Motor neuron (in vitro differentiated cells): ENCODE measurements around the gene ORAI2. TPM values are rescaled to one million over a fixed set of nuclear protein-coding genes. Genes with fewer than 3 reads are reported as not detected.
A peak's percentile ranks its signal among the peaks of the same experiment; 100 is the strongest.
"Not testable (repeated sequence)": the region's sequence is repeated elsewhere in the genome, so short reads cannot be mapped to it uniquely, and the experiment has no call there.

ENCODE experiments used
- ATAC-seq, 8 experiments: fragments of 200-7000 bp; cut with Tn5 transposase; replicated peaks in 6 of 8; 2 replicates each; pipeline ENCODE4 v1.8.0; 2021; ENCODE audit warnings: mild to moderate bottlenecking in 8 of 8, moderate library complexity in 8 of 8
- H3K27ac ChIP-seq, 2 donors: fragments of 250-450 bp; sonication (Bioruptor Pico); 2 replicates each; pipeline ENCODE4 v1.9.0; 2021; ENCODE audit warnings: antibody characterized with exemption in 2 of 2, mild to moderate bottlenecking in 2 of 2, moderate library complexity in 1 of 2
- H3K4me1 ChIP-seq, 2 donors: fragments of 250-450 bp; sonication (Bioruptor Pico); replicated peaks in 1 of 2; 2 replicates each; pipeline ENCODE4 v1.6.1; 2021; ENCODE audit warnings: antibody characterized with exemption in 2 of 2, mild to moderate bottlenecking in 2 of 2, moderate library complexity in 1 of 2
- H3K4me3 ChIP-seq, 5 donors: fragments of 250-450 bp; sonication (Bioruptor Pico); 2 replicates each; pipeline ENCODE4 v1.9.0; 2021; ENCODE audit warnings: antibody characterized with exemption in 5 of 5, mild to moderate bottlenecking in 5 of 5, moderate library complexity in 4 of 5
- WGBS, 10 experiments: fragments of 450-650 bp; shearing (Covaris generic); methylation state at CpG; one replicate each; pipeline ENCODE4 v1.0.0; 2022; 5-methylcytosine and 5-hydroxymethylcytosine counted together
- in situ Hi-C, 9 experiments: fragments of 400-800 bp; cut with MboI; loops; one replicate each; pipeline ENCODE4 v1.15.0; 2021; ENCODE audit warnings: low sequenced_read_pairs in 9 of 9, low pct_unique_long_range_greater_than_20kb in 2 of 9; ENCODE audit not compliant: unreplicated experiment in 9 of 9
- total RNA-seq, 8 experiments: library from RNA; unstranded; fragments of 300-600 nt; gene quantifications; 2 replicates each; pipeline versions ENCODE4 v1.2.3 to v1.2.4, GENCODE V29; 2022

The ORAI2 gene
- total RNA-seq, 8 experiments from 2014 or later: 5.4 to 45.0 (median 21.4) TPM

- H3K4me3 ChIP-seq, H3K4me1 ChIP-seq, H3K27ac ChIP-seq, in situ Hi-C loops: not testable (repeated sequence)
- ATAC-seq: peak in 1 of 8 experiments; percentile 1
- no CpG with 5 or more reads among the region's 11 CpGs for WGBS, 10 experiments
Observed at GRCh38 chr7:102479982-102480637, 46.7 kb downstream of the ORAI2 start.

GRCh38 chr7:102481962-102482361 is 48.6 kb downstream of the ORAI2 start:
- ATAC-seq, H3K4me3 ChIP-seq, H3K27ac ChIP-seq, in situ Hi-C loops, H3K4me1 ChIP-seq: not testable (repeated sequence)
- WGBS, 10 experiments: no CpG with 5 or more reads among the region's 10 CpGs

GRCh38 chr7:102484317-102484716 is 50.9 kb downstream of the ORAI2 start:
- in situ Hi-C loops, H3K4me1 ChIP-seq, H3K4me3 ChIP-seq, H3K27ac ChIP-seq: not testable (repeated sequence)
- no CpG with 5 or more reads among the region's 5 CpGs for WGBS, 10 experiments
- peak in 3 of 8 experiments; percentile 51 to 95 (median 88) for ATAC-seq

GRCh38 chr7:102490529-102491075 is 57.2 kb downstream of the ORAI2 start:
- WGBS, 10 experiments: no CpG with 5 or more reads among the region's 12 CpGs
- in situ Hi-C loops, H3K4me3 ChIP-seq, H3K4me1 ChIP-seq, H3K27ac ChIP-seq: not testable (repeated sequence)
- ATAC-seq: peak; percentile 2 to 91 (median 46)

- H3K27ac ChIP-seq, in situ Hi-C loops: not testable (repeated sequence)
- no CpG with 5 or more reads among the region's 33 CpGs for WGBS, 10 experiments
Observed at GRCh38 chr7:102493220-102493935, 60.0 kb downstream of the ORAI2 start.

DNA sequence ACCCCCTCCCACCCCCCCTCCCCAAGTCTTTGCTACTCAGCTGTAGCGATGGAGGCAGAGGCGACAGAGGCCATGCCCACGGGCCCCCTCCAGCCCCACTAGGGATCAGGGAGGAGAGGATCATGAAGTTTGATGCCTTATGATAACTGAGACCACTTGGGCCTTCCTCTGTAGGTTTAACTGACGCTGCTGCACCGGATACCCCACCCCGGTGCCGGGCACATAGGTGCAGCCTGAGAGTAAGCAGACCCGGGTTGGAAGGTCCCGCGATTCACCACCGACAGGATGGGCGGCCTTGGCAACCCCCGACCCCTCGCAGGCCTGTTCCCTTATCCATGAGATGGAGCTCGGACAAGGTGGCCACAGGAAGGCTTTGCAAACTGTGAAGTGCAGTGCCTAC is 60.7 kb downstream of the ORAI2 start:
- no CpG with 5 or more reads among the region's 15 CpGs for WGBS, 10 experiments
- not testable (repeated sequence) for H3K4me3 ChIP-seq

More at GRCh38 chr7:102493220-102493935, 60.0 kb downstream of the ORAI2 start:
- H3K4me1 ChIP-seq, H3K4me3 ChIP-seq: not testable (repeated sequence)
- peak; percentile 80 to 90 (median 88) for ATAC-seq

GRCh38 chr7:102494473-102495149 is 61.2 kb downstream of the ORAI2 start:
- in situ Hi-C loops, H3K4me1 ChIP-seq, H3K27ac ChIP-seq, H3K4me3 ChIP-seq: not testable (repeated sequence)
- no CpG with 5 or more reads among the region's 67 CpGs for WGBS, 10 experiments
- ATAC-seq: peak; percentile 3 to 60 (median 51)

More for the DNA sequence above, 60.7 kb downstream of the ORAI2 start:
- H3K4me1 ChIP-seq, ATAC-seq, in situ Hi-C loops, H3K27ac ChIP-seq: not testable (repeated sequence)

- ATAC-seq, H3K27ac ChIP-seq, H3K4me3 ChIP-seq, in situ Hi-C loops, H3K4me1 ChIP-seq: not testable (repeated sequence)
- WGBS, 10 experiments: no CpG with 5 or more reads among the region's 10 CpGs
Observed at GRCh38 chr7:102496861-102497260, 63.5 kb downstream of the ORAI2 start.

DNA sequence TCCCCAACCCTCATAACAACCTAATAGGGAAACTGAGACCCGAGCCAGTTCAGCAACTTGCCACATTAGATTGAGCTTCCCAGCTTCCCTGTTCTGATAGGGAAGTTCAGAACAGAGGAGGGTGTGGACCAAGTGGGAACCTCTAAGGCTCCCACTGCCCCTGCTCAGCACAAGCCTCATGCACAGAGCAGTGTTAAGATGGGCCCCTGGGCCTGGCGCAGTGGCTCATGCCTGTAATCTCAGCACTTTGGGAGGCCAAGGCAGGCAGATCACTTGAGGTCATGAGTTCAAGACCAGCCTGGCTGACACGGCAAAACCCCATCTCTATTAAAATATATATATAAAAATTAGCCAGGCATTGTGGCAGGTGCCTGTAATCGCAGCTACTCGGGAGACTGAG is 63.9 kb downstream of the ORAI2 start:
- in situ Hi-C loops, H3K4me1 ChIP-seq, H3K27ac ChIP-seq, H3K4me3 ChIP-seq, ATAC-seq: not testable (repeated sequence)
- no CpG with 5 or more reads among the region's 5 CpGs for WGBS, 10 experiments

DNA sequence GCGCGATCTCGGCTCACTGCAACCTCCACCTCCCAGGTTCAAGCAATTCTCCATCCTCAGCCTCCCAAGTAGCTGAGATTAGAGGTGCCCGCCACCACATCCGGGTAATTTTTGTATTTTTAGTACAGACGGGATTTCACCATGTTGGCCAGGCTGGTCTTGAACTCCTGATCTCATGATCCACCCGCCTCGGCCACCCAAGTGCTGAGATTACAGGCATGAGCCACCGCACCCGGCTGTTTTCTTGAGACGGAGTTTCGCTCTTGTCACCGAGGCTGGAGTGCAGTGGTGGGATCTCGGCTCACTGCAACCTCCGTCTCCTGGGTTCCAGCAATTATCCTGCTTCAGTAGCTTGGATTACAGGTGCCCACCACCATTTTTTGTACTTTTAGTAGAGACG is 64.9 kb downstream of the ORAI2 start:
- ATAC-seq, in situ Hi-C loops: not testable (repeated sequence)
- WGBS, 10 experiments: no CpG with 5 or more reads among the region's 16 CpGs

GRCh38 chr7:102503141-102503540 is 69.8 kb downstream of the ORAI2 start:
- H3K4me3 ChIP-seq, H3K4me1 ChIP-seq, H3K27ac ChIP-seq, ATAC-seq, in situ Hi-C loops: not testable (repeated sequence)
- WGBS, 10 experiments: no CpG with 5 or more reads among the region's 12 CpGs

More for the DNA sequence above, 64.9 kb downstream of the ORAI2 start:
- not testable (repeated sequence) for H3K27ac ChIP-seq, H3K4me3 ChIP-seq, H3K4me1 ChIP-seq

- no CpG with 5 or more reads among the region's 24 CpGs for WGBS, 10 experiments
- ATAC-seq: peak; percentile 75 to 98 (median 81)
- in situ Hi-C loops, H3K27ac ChIP-seq, H3K4me1 ChIP-seq, H3K4me3 ChIP-seq: not testable (repeated sequence)
Observed at GRCh38 chr7:102505298-102506185, 72.2 kb downstream of the ORAI2 start.
